HUES48 (cell line): ENCODE results near the gene ZER1.

Source experiments
- H3K27ac ChIP-seq: one replicate; pipeline ENCODE4 v1.7.0; 2013; ENCODE audit warnings: low read depth, low read length, inconsistent platforms
- H3K27me3 ChIP-seq: 2 replicates; pipeline ENCODE4 v1.6.1; 2013; ENCODE audit warnings: mild to moderate bottlenecking, low read length; ENCODE audit not compliant: control insufficient read depth, insufficient read depth
- H3K36me3 ChIP-seq: 2 replicates; pipeline ENCODE4 v1.6.1; 2013; ENCODE audit warnings: low read length; ENCODE audit not compliant: control insufficient read depth, insufficient read depth
- H3K4me1 ChIP-seq: 2 replicates; pipeline ENCODE4 v1.6.1; 2013; ENCODE audit warnings: mild to moderate bottlenecking, low read length; ENCODE audit not compliant: control insufficient read depth, insufficient read depth
- H3K4me3 ChIP-seq: 2 replicates; pipeline ENCODE4 v1.5.1; 2013; ENCODE audit warnings: mild to moderate bottlenecking, low read depth, low read length
- H3K9ac ChIP-seq: 2 replicates; pipeline ENCODE4 v1.6.1; 2013; ENCODE audit warnings: mild to moderate bottlenecking, low read depth, low read length, moderate library complexity
- H3K9me3 ChIP-seq: 2 replicates; pipeline ENCODE4 v1.6.1; 2013; ENCODE audit warnings: low read length; ENCODE audit not compliant: control insufficient read depth, insufficient read depth

Gene ZER1

GRCh38 chr9:128713941-128714573 lies 57.7 kb downstream of the ZER1 start:
- Histone ChIP-seq H3K4me1 (no peaks in the 10 kb centered on the region), H3K9ac (no peak overlapping the region), H3K27ac (no peak overlapping the region), H3K27me3 (no peaks in the 10 kb centered on the region), H3K36me3 (peaks cover 22% of the 10 kb centered on the region; the same call in 1 of the 2 replicates), H3K9me3 (no peaks in the 10 kb centered on the region), H3K4me3 (no peak overlapping the region)

- no peaks in the 10 kb centered on the region for H3K4me1 ChIP-seq
- H3K36me3 ChIP-seq = peaks cover 22% of the 10 kb centered on the region; the same call in 1 of the 2 replicates
- H3K4me3 ChIP-seq = no peak overlapping the region
- H3K9ac ChIP-seq = no peak overlapping the region
- no peak overlapping the region for H3K27ac ChIP-seq
- no peaks in the 10 kb centered on the region for H3K9me3 ChIP-seq
- H3K27me3 ChIP-seq = no peaks in the 10 kb centered on the region
These were observed 58.3 kb downstream of the ZER1 start for GRCh38 chr9:128713411-128713780.

- Histone ChIP-seq H3K27ac (no peak overlapping the region), H3K36me3 (peaks cover 22% of the 10 kb centered on the region; the same call in 1 of the 2 replicates)
These were observed 59.0 kb downstream of the ZER1 start for GRCh38 chr9:128712451-128713410.

DNA sequence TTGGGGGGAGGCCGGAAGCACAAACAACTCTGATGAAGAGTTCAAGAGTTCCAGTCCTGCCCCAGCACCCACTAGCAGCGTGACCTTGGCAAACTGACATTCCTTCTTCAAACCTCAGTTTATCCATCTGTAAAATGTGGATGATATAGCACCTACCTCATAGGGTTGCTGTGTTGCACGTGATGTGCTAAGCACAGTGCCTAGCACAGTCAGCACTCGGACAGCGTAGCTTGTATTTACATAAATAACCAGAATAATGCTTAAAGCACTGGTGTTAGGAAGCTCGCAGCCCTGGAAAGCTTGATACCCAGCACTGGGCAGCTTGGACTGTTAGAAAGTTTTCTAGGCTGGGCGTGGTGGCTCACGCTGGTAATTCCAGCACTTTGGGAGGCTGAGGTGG lies 64.3 kb downstream of the ZER1 start:
- H3K9ac ChIP-seq = no peak overlapping the region
- no peaks in the 10 kb centered on the region for H3K27me3 ChIP-seq
- H3K4me3 ChIP-seq = no peak overlapping the region
- no peaks in the 10 kb centered on the region for H3K4me1 ChIP-seq
- no peaks in the 10 kb centered on the region for H3K9me3 ChIP-seq
- peaks cover 17% of the 10 kb centered on the region for H3K36me3 ChIP-seq
- no peak overlapping the region for H3K27ac ChIP-seq

More at GRCh38 chr9:128712451-128713410, 59.0 kb downstream of the ZER1 start:
- H3K9ac ChIP-seq = no peak overlapping the region
- no peaks in the 10 kb centered on the region for H3K9me3 ChIP-seq
- H3K4me1 ChIP-seq = no peaks in the 10 kb centered on the region
- no peak overlapping the region for H3K4me3 ChIP-seq
- no peaks in the 10 kb centered on the region for H3K27me3 ChIP-seq

DNA sequence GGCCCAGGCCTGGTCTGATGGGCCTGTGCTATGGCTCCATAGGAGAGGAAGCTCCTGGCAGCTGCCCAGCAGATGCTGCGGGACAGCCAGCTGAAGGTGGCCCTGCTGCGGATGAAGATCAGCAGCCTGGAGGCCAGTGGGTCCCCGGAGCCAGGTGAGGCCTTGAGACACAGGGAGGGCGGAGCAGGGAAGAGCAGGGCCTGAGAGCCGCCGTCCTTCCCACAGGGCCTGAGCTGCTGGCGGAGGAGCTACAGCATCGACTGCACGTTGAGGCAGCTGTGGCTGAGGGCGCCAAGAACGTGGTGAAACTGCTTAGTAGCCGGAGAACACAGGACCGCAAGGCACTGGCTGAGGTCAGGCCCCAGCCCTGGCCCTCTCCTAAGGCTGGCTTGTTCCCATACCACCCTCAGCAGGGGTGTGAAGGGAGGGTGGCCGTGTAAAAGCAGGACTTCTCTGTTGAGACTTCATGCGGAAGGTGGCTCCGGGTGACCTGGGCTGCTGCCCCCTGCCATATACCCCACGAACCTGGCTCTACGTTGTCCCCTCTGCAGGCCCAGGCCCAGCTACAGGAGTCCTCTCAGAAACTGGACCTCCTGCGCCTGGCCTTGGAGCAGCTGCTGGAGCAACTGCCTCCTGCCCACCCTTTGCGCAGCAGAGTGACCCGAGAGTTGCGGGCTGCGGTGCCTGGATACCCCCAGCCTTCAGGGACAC lies 64.9 kb downstream of the ZER1 start:
- Histone ChIP-seq H3K4me3 (no peak overlapping the region), H3K9ac (no peak overlapping the region), H3K27ac (no peak overlapping the region)

DNA sequence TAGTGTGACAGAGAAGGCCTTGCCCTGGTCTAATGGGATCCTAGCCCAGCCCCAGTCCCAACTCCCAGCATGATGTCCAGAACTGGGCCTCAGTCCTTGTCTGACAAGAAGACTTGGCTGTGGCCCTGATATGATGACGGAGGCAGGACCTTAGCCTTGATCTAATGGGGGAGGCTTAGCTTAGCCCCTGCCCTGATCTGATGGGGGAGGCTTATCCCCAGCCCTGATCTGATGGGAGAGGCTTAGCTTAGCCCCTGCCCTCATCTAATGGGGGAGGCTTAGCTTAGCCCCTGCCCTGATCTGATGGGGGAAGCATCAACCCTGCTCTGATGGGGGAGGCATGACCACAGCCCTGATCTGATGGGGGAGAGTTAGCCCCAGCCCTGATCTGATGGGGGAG lies 65.7 kb downstream of the ZER1 start:
- no peak overlapping the region for H3K4me3 ChIP-seq
- H3K9ac ChIP-seq = no peak overlapping the region
- H3K9me3 ChIP-seq = no peaks in the 10 kb centered on the region
- no peaks in the 10 kb centered on the region for H3K27me3 ChIP-seq
- peaks cover 13% of the 10 kb centered on the region for H3K36me3 ChIP-seq
- no peaks in the 10 kb centered on the region for H3K4me1 ChIP-seq
- H3K27ac ChIP-seq = no peak overlapping the region

More for the DNA sequence above, 64.9 kb downstream of the ZER1 start:
- Histone ChIP-seq H3K4me1 (no peaks in the 10 kb centered on the region), H3K27me3 (no peaks in the 10 kb centered on the region), H3K9me3 (no peaks in the 10 kb centered on the region), H3K36me3 (peaks cover 13% of the 10 kb centered on the region)

GRCh38 chr9:128705051-128705965 lies 66.4 kb downstream of the ZER1 start:
- H3K4me1 ChIP-seq = no peaks in the 10 kb centered on the region
- no peaks in the 10 kb centered on the region for H3K9me3 ChIP-seq
- no peak overlapping the region for H3K4me3 ChIP-seq
- no peaks in the 10 kb centered on the region for H3K27me3 ChIP-seq
- H3K27ac ChIP-seq = no peak overlapping the region
- H3K36me3 ChIP-seq = peaks cover 13% of the 10 kb centered on the region
- no peak overlapping the region for H3K9ac ChIP-seq

- Histone ChIP-seq H3K27ac (no peak overlapping the region), H3K9ac (no peak overlapping the region), H3K36me3 (peaks cover 13% of the 10 kb centered on the region), H3K4me3 (no peak overlapping the region), H3K27me3 (no peaks in the 10 kb centered on the region), H3K4me1 (no peaks in the 10 kb centered on the region), H3K9me3 (no peaks in the 10 kb centered on the region)
These were observed 67.4 kb downstream of the ZER1 start for GRCh38 chr9:128704356-128704670.

DNA sequence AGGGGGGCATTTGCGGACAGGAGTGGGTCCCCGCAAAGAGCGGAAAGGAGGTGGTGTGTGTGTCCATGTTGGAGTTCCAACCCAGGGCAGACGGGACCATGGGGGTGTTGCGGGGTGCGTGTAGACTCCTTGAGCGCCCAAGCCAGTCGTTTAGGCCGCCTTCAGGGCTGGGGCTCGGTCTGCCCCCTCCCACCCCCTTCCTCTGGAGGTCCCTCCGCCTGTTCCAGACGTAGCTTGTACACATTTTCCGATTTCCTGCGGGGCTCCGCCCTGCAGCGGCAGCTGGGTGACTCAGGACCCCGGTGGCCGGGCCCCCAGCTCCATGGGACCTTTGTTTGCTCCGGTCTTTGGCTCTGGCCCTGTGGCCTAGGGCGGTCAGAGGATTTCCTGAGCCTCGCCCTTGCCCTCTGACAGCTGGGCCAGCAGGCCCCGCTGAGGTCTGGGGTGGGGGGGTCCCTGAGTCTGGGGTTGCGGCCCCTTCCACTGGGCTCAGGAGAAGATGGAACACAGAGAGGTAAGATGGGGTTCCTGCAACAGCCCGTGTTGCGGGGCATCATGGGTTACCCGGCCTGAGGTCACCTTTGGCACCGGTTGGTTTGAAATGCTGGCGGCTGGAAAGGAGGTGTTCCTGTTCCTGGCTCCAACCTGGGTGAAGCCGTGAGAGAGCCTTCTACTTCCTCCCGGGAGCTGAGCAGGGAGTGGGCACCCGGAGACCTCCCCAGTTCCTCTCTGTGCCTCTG lies 67.9 kb downstream of the ZER1 start:
- Histone ChIP-seq H3K27ac (no peak overlapping the region), H3K36me3 (peaks cover 13% of the 10 kb centered on the region), H3K4me1 (no peaks in the 10 kb centered on the region), H3K4me3 (peak overlapping the region; percentile 81), H3K9ac (no peak overlapping the region), H3K9me3 (no peaks in the 10 kb centered on the region), H3K27me3 (no peaks in the 10 kb centered on the region)
